IPS DF 6.9 (cell line): ENCODE data around the gene TMEM200A.
"Not testable (repeated sequence)": the region's sequence is repeated elsewhere in the genome, so short reads cannot be mapped to it uniquely, and the experiment has no call there.

Experiments
- DNase-seq: peaks from one replicate; pipeline ENCODE4 v3.0.0-alpha.2; 2013; ENCODE audit warnings: low read depth, low spot score
- H3K27ac ChIP-seq: one replicate; pipeline ENCODE4 v1.5.1; 2013; ENCODE audit warnings: low read length, control low read depth
- H3K27me3 ChIP-seq: 2 replicates; pipeline ENCODE4 v1.6.1; 2013; ENCODE audit warnings: mild to moderate bottlenecking, low read length; ENCODE audit not compliant: control insufficient read depth, insufficient read depth
- H3K36me3 ChIP-seq: 2 replicates; pipeline ENCODE4 v1.6.1; 2013; ENCODE audit warnings: low read length; ENCODE audit not compliant: control insufficient read depth, insufficient read depth
- H3K4me1 ChIP-seq: 2 replicates; pipeline ENCODE4 v1.6.1; 2013; ENCODE audit warnings: low read length; ENCODE audit not compliant: control insufficient read depth, insufficient read depth
- H3K4me3 ChIP-seq: 2 replicates; pipeline ENCODE4 v1.5.1; 2013; ENCODE audit warnings: mild to moderate bottlenecking, low read length
- H3K9me3 ChIP-seq: 2 replicates; pipeline ENCODE4 v1.6.1; 2013; ENCODE audit warnings: low read length, inconsistent platforms; ENCODE audit not compliant: control insufficient read depth, insufficient read depth
- WGBS: extraction: QIAGEN DNeasy Blood & Tissue Kit; methylation state at CpG from one replicate; pipeline ENCODE4 v1.1.7; 2013; ENCODE audit warnings: mixed read lengths, missing lambda C conversion rate; ENCODE audit not compliant: insufficient read length, insufficient coverage; 5-methylcytosine and 5-hydroxymethylcytosine counted together

The TMEM200A gene

GRCh38 chr6:130365166-130366106 is at the start of gene TMEM200A:
TSS of gene TMEM200A (plus strand) at chr6:130366017. CDS start at chr6:130440423, 74,406 bp downstream.
- no peaks in the 10 kb centered on the region for H3K36me3 ChIP-seq
- peak; percentile 33 for DNase-seq
- WGBS = no CpG with 5 or more reads among the region's 84 CpGs
- H3K9me3 ChIP-seq = no peaks in the 10 kb centered on the region
- no peaks in the 10 kb centered on the region for H3K27me3 ChIP-seq
- no peak within 1 kb of the TSS for H3K27ac ChIP-seq
- H3K4me1 ChIP-seq = no peaks in the 10 kb centered on the region
- peak within 1 kb of the TSS; percentile 80 for H3K4me3 ChIP-seq

GRCh38 chr6:130320908-130321307 is 44.9 kb upstream of the TMEM200A start:
- Histone ChIP-seq H3K9me3 (no peaks in the 10 kb centered on the region), H3K4me3 (no peak overlapping the region), H3K27ac (no peak overlapping the region), H3K4me1 (no peaks in the 10 kb centered on the region), H3K27me3 (no peaks in the 10 kb centered on the region), H3K36me3 (no peaks in the 10 kb centered on the region)
- no CpG with 5 or more reads among the region's 2 CpGs for WGBS
- DNase-seq = no peak

DNA sequence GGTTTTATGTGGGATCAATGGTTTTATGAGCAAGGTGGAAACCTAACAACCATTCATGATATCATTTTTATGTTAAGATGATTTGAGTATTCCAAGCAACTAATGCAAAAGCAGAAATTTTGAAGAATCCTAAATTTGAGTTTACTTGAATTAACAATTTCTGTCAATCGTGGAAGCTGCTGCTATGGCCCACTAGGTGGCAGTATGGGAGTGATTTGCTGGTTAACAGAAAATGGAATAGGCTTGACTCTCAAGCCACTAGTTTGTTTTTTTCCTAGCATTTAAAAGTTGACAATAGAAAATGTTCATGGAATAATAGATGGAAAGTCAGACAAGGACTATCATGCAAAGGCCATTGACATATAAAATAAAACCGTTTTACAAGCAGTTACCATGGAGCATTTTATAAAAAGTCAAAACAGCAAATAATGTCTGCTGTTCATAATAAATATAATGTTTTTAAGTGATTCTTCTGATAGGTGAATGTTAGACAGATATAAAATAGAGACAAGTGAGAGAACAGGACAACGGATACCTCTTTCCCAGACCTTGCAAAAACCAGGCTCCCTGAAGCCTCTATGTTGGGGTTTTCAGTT is 43.0 kb upstream of the TMEM200A start:
- Histone ChIP-seq H3K9me3 (no peaks in the 10 kb centered on the region), H3K36me3 (no peaks in the 10 kb centered on the region), H3K27me3 (no peaks in the 10 kb centered on the region), H3K4me3 (no peak overlapping the region), H3K4me1 (no peaks in the 10 kb centered on the region), H3K27ac (no peak overlapping the region)
- no CpG with 5 or more reads among the region's 3 CpGs for WGBS
- peak; percentile 35 for DNase-seq

- H3K27ac ChIP-seq = no peak overlapping the region
- no peaks in the 10 kb centered on the region for H3K27me3 ChIP-seq
- WGBS = no CpG with 5 or more reads among the region's 4 CpGs
- H3K9me3 ChIP-seq = no peaks in the 10 kb centered on the region
- H3K4me1 ChIP-seq = no peaks in the 10 kb centered on the region
- no peaks in the 10 kb centered on the region for H3K36me3 ChIP-seq
- H3K4me3 ChIP-seq = no peak overlapping the region
- DNase-seq = no peak
Measured at GRCh38 chr6:130324657-130325056, 41.2 kb upstream of the TMEM200A start.

DNA sequence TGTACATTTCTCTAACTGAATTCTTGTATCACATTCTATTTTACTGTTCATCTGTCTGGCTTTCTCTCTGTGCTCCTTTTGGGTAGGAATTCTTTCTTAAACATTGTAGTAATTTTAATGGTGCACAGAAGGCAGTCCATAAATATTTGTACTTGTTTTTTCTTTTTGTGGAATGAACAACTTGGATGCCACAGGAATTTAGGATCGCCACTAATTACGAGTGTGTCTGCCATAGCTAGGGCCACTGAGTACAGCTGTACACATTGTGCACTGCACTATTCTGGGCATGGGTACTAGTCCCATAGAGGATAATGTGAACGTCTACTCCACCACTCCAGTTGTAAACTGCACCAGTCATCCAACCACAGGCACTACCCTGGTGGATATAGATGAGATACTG is 39.3 kb upstream of the TMEM200A start:
- Histone ChIP-seq H3K36me3 (no peaks in the 10 kb centered on the region), H3K9me3 (no peaks in the 10 kb centered on the region), H3K27me3 (no peaks in the 10 kb centered on the region), H3K4me3 (no peak overlapping the region), H3K27ac (no peak overlapping the region), H3K4me1 (no peaks in the 10 kb centered on the region)
- WGBS = no CpG with 5 or more reads among the region's 3 CpGs
- DNase-seq = no peak

- H3K9me3 ChIP-seq = no peaks in the 10 kb centered on the region
- DNase-seq = no peak
- WGBS = no CpG with 5 or more reads among the region's 3 CpGs
- no peaks in the 10 kb centered on the region for H3K4me1 ChIP-seq
- no peaks in the 10 kb centered on the region for H3K27me3 ChIP-seq
- no peak overlapping the region for H3K27ac ChIP-seq
- H3K36me3 ChIP-seq = no peaks in the 10 kb centered on the region
- H3K4me3 ChIP-seq = no peak overlapping the region
Measured at GRCh38 chr6:130337534-130337933, 28.3 kb upstream of the TMEM200A start.

GRCh38 chr6:130346324-130346723 is 19.5 kb upstream of the TMEM200A start:
- not testable (repeated sequence) for H3K36me3 ChIP-seq, H3K27ac ChIP-seq, H3K9me3 ChIP-seq, H3K4me3 ChIP-seq, H3K4me1 ChIP-seq, DNase-seq, H3K27me3 ChIP-seq
- WGBS = no CpG with 5 or more reads among the region's 9 CpGs

- H3K27me3 ChIP-seq = no peaks in the 10 kb centered on the region
Measured at GRCh38 chr6:130354322-130354721, 11.5 kb upstream of the TMEM200A start.

GRCh38 chr6:130355572-130355971 is 10.2 kb upstream of the TMEM200A start:
- Histone ChIP-seq H3K27ac (no peak overlapping the region), H3K4me1 (no peaks in the 10 kb centered on the region), H3K9me3 (no peaks in the 10 kb centered on the region), H3K4me3 (no peak overlapping the region), H3K27me3 (no peaks in the 10 kb centered on the region), H3K36me3 (no peaks in the 10 kb centered on the region)
- DNase-seq = no peak
- no CpG with 5 or more reads among the region's 1 CpG for WGBS

More at GRCh38 chr6:130354322-130354721, 11.5 kb upstream of the TMEM200A start:
- H3K27ac ChIP-seq = no peak overlapping the region
- H3K9me3 ChIP-seq = no peaks in the 10 kb centered on the region
- no CpG with 5 or more reads among the region's 1 CpG for WGBS
- H3K36me3 ChIP-seq = no peaks in the 10 kb centered on the region
- no peak for DNase-seq
- H3K4me1 ChIP-seq = no peaks in the 10 kb centered on the region
- H3K4me3 ChIP-seq = no peak overlapping the region

DNA sequence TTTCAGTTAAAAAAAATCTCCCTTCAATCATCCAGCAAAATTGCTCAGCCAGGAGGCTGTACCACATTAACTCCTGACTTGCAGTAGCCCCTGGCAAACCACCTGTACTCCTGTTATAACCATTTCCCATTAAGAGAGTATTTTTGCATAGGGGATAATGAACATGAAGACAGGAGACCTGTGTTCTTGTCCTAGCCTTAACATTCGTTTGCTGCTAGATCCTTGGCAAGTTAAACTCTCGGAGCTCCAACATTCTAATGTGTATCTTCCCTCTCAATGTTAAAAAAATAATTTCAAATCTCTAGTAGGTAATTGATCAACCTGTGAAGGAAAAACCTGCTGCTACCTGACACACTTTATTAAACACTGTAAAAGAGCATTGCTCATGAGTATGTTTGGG is 8.4 kb upstream of the TMEM200A start:
- DNase-seq = no peak
- WGBS = no CpG with 5 or more reads among the region's 2 CpGs
- no peaks in the 10 kb centered on the region for H3K9me3 ChIP-seq
- H3K27ac ChIP-seq = no peak overlapping the region
- H3K4me3 ChIP-seq = no peak overlapping the region
- H3K27me3 ChIP-seq = no peaks in the 10 kb centered on the region
- no peaks in the 10 kb centered on the region for H3K4me1 ChIP-seq
- no peaks in the 10 kb centered on the region for H3K36me3 ChIP-seq
